ENCODE data around the gene SEC31B. TPM values are rescaled to one million over a fixed set of nuclear protein-coding genes. Genes with fewer than 3 reads are reported as not detected.

Gene SEC31B
- total RNA-seq, 1 donor from 2014 or later, result 8.8 TPM

GRCh38 chr10:100448951-100449350, 70.7 kb downstream of the SEC31B start:
- Histone ChIP-seq H3K27ac (no peak overlapping the region), H4K20me1 (ENCODE audit: low read depth) (no peaks in the 10 kb centered on the region), H3K4me3 (no peak overlapping the region), H3K4me2 (no peak overlapping the region), H3K79me2 (ENCODE audit: low read depth) (no peaks in the 10 kb centered on the region), H3K4me1 (no peaks in the 10 kb centered on the region), H3F3A (ENCODE audit: low read depth) (no peaks in the 10 kb centered on the region), H3K9me3 (ENCODE audit: low read depth) (no peaks in the 10 kb centered on the region), H3K36me3 (no peaks in the 10 kb centered on the region), H3K27me3 (peaks cover 46% of the 10 kb centered on the region), H3K9ac (no peak overlapping the region), H2AFZ (replicated peaks) (no peak overlapping the region)
- no peak for TF ChIP-seq CTCF (IDR thresholded peaks at IDR 0.05)
- TF ChIP-seq EZH2 (IDR thresholded peaks at IDR 0.05), result no peak
- no peak for TF ChIP-seq EZH2phosphoT487 (IDR thresholded peaks at IDR 0.05)
- no peak for DNase-seq (ENCODE audit: low spot score)
- Mint-ChIP-seq H3K4me3 (no peak overlapping the region), H3K27me3 (ENCODE audit: insufficient read depth, low read depth) (peaks cover 2% of the 10 kb centered on the region), H3K36me3 (peaks cover 4% of the 10 kb centered on the region), H3K9me3 (peaks cover 5% of the 10 kb centered on the region), H3K27ac (no peak overlapping the region), H3K4me1 (peaks cover 3% of the 10 kb centered on the region)

- no peaks in the 10 kb centered on the region for H3K4me1 ChIP-seq
- no peak overlapping the region for H3K9ac ChIP-seq
- H3F3A ChIP-seq (ENCODE audit: low read depth), result no peaks in the 10 kb centered on the region
- no peak overlapping the region for H2AFZ ChIP-seq (replicated peaks)
- no peak overlapping the region for H3K27ac Mint-ChIP-seq
- no peak overlapping the region for H3K27ac ChIP-seq
- peaks cover 2% of the 10 kb centered on the region for H3K27me3 Mint-ChIP-seq (ENCODE audit: insufficient read depth, low read depth)
- H3K9me3 ChIP-seq (ENCODE audit: low read depth), result no peaks in the 10 kb centered on the region
- no peaks in the 10 kb centered on the region for H4K20me1 ChIP-seq (ENCODE audit: low read depth)
- peaks cover 5% of the 10 kb centered on the region for H3K9me3 Mint-ChIP-seq
- no peak overlapping the region for H3K4me3 ChIP-seq
- H3K79me2 ChIP-seq (ENCODE audit: low read depth), result no peaks in the 10 kb centered on the region
- no peak for DNase-seq (ENCODE audit: low spot score)
- H3K36me3 Mint-ChIP-seq, result peaks cover 4% of the 10 kb centered on the region
- TF ChIP-seq CTCF (IDR thresholded peaks at IDR 0.05), result no peak
- TF ChIP-seq EZH2phosphoT487 (IDR thresholded peaks at IDR 0.05), result no peak
- H3K27me3 ChIP-seq, result peaks cover 56% of the 10 kb centered on the region
- peaks cover 3% of the 10 kb centered on the region for H3K4me1 Mint-ChIP-seq
- no peak overlapping the region for H3K4me2 ChIP-seq
- H3K4me3 Mint-ChIP-seq, result no peak overlapping the region
- no peaks in the 10 kb centered on the region for H3K36me3 ChIP-seq
These were observed 72.0 kb downstream of the SEC31B start for GRCh38 chr10:100447663-100448062.

- Histone ChIP-seq H3K9me3 (ENCODE audit: low read depth) (no peaks in the 10 kb centered on the region), H3K27ac (no peak overlapping the region), H3K4me3 (no peak overlapping the region), H4K20me1 (ENCODE audit: low read depth) (no peaks in the 10 kb centered on the region), H3K4me1 (no peaks in the 10 kb centered on the region), H3K79me2 (ENCODE audit: low read depth) (no peaks in the 10 kb centered on the region), H2AFZ (replicated peaks) (no peak overlapping the region), H3K9ac (no peak overlapping the region), H3K27me3 (peaks cover 55% of the 10 kb centered on the region), H3K4me2 (no peak overlapping the region), H3K36me3 (no peaks in the 10 kb centered on the region), H3F3A (ENCODE audit: low read depth) (no peaks in the 10 kb centered on the region)
- peaks cover 2% of the 10 kb centered on the region for H3K27me3 Mint-ChIP-seq (ENCODE audit: insufficient read depth, low read depth)
- TF ChIP-seq CTCF (IDR thresholded peaks at IDR 0.05) (no peak), EZH2phosphoT487 (IDR thresholded peaks at IDR 0.05) (no peak), EZH2 (IDR thresholded peaks at IDR 0.05) (no peak)
- peaks cover 3% of the 10 kb centered on the region for H3K4me1 Mint-ChIP-seq
- no peak overlapping the region for H3K27ac Mint-ChIP-seq
- DNase-seq (ENCODE audit: low spot score), result no peak
- peaks cover 4% of the 10 kb centered on the region for H3K36me3 Mint-ChIP-seq
- no peak overlapping the region for H3K4me3 Mint-ChIP-seq
- peaks cover 5% of the 10 kb centered on the region for H3K9me3 Mint-ChIP-seq
These were observed 73.4 kb downstream of the SEC31B start for GRCh38 chr10:100446130-100446761.

Data from neural progenitor cell (in vitro differentiated cells).